ENCODE data around the gene KCNMA1. TPM values are rescaled to one million over a fixed set of nuclear protein-coding genes. Genes with fewer than 3 reads are reported as not detected.
"Not testable (repeated sequence)": the region's sequence is repeated elsewhere in the genome, so short reads cannot be mapped to it uniquely, and the experiment has no call there.

Gene KCNMA1
- total RNA-seq, 1 donor = 77.8 TPM

DNA sequence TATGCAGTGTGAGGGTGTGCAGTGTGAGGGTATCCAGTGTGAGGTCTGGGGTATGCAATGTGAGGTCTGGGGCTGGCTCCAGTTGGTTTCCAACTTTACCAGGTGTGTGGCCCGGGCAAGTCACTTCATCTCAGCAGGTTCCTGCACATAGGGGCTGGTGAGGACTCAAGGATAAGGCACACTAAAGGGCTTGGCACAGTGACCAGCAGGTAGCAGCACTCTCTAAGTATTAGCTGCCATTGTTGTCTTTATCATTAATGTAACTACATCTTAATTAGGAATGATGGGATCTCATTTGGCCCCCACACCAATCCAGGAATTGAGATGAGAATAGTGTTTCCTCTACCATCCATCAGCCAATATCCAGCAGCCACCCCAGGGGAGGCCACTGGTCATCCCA, 117.3 kb downstream of the KCNMA1 start:
- H3K4me3 ChIP-seq (ENCODE audit: insufficient read depth, low read length) = no peak overlapping the region
- TF ChIP-seq, protein P1, sequence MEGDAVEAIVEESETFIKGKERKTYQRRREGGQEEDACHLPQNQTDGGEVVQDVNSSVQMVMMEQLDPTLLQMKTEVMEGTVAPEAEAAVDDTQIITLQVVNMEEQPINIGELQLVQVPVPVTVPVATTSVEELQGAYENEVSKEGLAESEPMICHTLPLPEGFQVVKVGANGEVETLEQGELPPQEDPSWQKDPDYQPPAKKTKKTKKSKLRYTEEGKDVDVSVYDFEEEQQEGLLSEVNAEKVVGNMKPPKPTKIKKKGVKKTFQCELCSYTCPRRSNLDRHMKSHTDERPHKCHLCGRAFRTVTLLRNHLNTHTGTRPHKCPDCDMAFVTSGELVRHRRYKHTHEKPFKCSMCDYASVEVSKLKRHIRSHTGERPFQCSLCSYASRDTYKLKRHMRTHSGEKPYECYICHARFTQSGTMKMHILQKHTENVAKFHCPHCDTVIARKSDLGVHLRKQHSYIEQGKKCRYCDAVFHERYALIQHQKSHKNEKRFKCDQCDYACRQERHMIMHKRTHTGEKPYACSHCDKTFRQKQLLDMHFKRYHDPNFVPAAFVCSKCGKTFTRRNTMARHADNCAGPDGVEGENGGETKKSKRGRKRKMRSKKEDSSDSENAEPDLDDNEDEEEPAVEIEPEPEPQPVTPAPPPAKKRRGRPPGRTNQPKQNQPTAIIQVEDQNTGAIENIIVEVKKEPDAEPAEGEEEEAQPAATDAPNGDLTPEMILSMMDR (IDR thresholded peaks at IDR 0.05; ENCODE audit: extremely low read depth, low read depth, low read length) = no peak
- no peaks in the 10 kb centered on the region for H3K36me3 ChIP-seq (ENCODE audit: insufficient read depth, low read length)
- H3K4me1 ChIP-seq (ENCODE audit: insufficient read depth, low read length) = peaks cover 22% of the 10 kb centered on the region
- DNase-seq (ENCODE audit: insufficient read length, low spot score, missing footprints) = no peak
- H3K27ac ChIP-seq (ENCODE audit: low read depth, low read length) = no peak overlapping the region
- no peak overlapping the region for H2AFZ ChIP-seq (ENCODE audit: low read length)
- no peaks in the 10 kb centered on the region for H4K20me1 ChIP-seq (ENCODE audit: insufficient read depth, low read length)
- H3K27me3 ChIP-seq (ENCODE audit: insufficient read depth, low read length) = no peaks in the 10 kb centered on the region
- H3K79me2 ChIP-seq (ENCODE audit: insufficient read depth, low read length) = peaks cover 11% of the 10 kb centered on the region
- no peak overlapping the region for H3K4me2 ChIP-seq (ENCODE audit: insufficient read depth, low read length)
- H3K9me3 ChIP-seq (ENCODE audit: low read depth, low read length) = no peaks in the 10 kb centered on the region

DNA sequence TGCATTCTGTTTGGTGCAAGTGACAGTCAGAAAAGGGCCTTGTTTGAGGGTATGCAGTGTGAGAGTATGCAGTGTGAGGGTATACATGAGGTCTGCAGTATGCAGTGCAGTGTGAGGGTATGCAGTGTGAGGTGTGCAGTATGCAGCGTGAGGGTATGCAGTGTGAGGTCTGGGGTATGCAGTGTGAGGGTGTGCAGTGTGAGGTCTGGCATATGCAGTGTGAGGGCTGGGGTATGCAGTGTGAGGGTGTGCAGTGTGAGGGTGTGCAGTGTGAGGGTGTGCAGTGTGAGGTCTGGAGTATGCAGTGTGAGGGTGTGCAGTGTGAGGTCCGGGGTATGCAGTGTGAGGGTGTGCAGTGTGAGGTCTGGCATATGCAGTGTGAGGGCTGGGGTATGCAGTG, 117.8 kb downstream of the KCNMA1 start:
- H4K20me1 ChIP-seq (ENCODE audit: insufficient read depth, low read length); H3K4me3 ChIP-seq (ENCODE audit: insufficient read depth, low read length); H3K9me3 ChIP-seq (ENCODE audit: low read depth, low read length); H3K27me3 ChIP-seq (ENCODE audit: insufficient read depth, low read length); H3K27ac ChIP-seq (ENCODE audit: low read depth, low read length); H3K4me2 ChIP-seq (ENCODE audit: insufficient read depth, low read length); H2AFZ ChIP-seq (ENCODE audit: low read length); DNase-seq (ENCODE audit: insufficient read length, low spot score, missing footprints); H3K36me3 ChIP-seq (ENCODE audit: insufficient read depth, low read length): not testable (repeated sequence)
- H3K4me1 ChIP-seq (ENCODE audit: insufficient read depth, low read length) = peaks cover 19% of the 10 kb centered on the region
- peaks cover 11% of the 10 kb centered on the region for H3K79me2 ChIP-seq (ENCODE audit: insufficient read depth, low read length)

DNA sequence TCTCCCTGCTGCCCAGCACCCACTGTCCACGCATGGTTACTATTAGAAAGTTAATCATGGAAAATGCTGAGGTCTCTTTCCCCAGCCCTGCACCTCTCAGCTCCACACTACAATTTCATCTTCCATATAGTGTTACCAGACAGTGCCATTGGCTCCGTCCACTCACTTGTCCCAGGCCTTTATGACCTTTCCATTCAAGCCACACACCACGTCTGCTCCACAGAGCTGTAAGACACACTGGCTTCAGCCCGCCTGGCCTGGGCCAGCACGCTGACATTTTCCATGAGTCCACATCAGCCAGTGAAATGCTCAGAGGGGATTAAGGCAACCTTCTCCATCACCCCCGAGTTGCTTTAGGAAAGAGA, 118.7 kb downstream of the KCNMA1 start:
- Histone ChIP-seq H3K9me3 (ENCODE audit: low read depth, low read length) (no peaks in the 10 kb centered on the region), H3K4me2 (ENCODE audit: insufficient read depth, low read length) (no peak overlapping the region), H3K36me3 (ENCODE audit: insufficient read depth, low read length) (no peaks in the 10 kb centered on the region), H3K27ac (ENCODE audit: low read depth, low read length) (no peak overlapping the region), H2AFZ (ENCODE audit: low read length) (no peak overlapping the region), H3K27me3 (ENCODE audit: insufficient read depth, low read length) (no peaks in the 10 kb centered on the region), H3K79me2 (ENCODE audit: insufficient read depth, low read length) (peaks cover 11% of the 10 kb centered on the region), H3K4me3 (ENCODE audit: insufficient read depth, low read length) (no peak overlapping the region), H4K20me1 (ENCODE audit: insufficient read depth, low read length) (no peaks in the 10 kb centered on the region), H3K4me1 (ENCODE audit: insufficient read depth, low read length) (peaks cover 15% of the 10 kb centered on the region)
- DNase-seq (ENCODE audit: insufficient read length, low spot score, missing footprints) = no peak
- TF ChIP-seq, protein P1 (IDR thresholded peaks at IDR 0.05; ENCODE audit: extremely low read depth, low read depth, low read length) = no peak

DNA sequence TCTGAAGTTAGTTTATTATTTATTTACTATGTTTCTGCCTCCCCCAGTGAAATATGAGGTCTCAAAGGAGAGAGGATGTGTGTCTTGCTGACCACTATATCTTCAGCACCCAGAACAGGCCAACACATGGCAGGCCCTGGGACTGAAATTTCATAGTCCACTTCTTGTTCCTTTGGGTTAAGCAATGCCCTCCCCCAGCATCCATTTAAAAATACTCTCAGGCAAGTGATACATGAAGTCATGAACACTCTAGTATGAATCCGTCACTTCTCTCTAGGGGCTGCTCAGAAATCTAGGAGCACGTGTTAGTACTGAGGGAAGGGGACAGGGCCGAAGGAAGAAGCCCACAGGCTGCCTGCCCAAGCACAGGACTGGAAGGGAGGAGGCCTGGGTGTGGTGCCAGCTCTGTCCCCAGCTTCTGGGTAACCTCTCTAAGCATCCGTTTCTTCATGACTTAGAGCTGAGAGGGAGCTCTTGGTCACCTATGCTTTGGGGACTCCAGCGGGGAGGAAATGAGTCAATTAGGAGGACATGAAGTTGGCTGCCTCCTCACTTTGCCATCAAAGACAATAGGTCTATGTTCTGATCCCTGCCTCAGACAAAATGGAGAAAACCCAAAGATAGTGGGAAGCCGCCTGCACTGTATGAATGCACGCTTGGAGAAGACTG, 119.2 kb downstream of the KCNMA1 start:
- H3K36me3 ChIP-seq (ENCODE audit: insufficient read depth, low read length) = no peaks in the 10 kb centered on the region
- H3K4me1 ChIP-seq (ENCODE audit: insufficient read depth, low read length) = peaks cover 15% of the 10 kb centered on the region
- no peak overlapping the region for H3K4me2 ChIP-seq (ENCODE audit: insufficient read depth, low read length)
- H3K4me3 ChIP-seq (ENCODE audit: insufficient read depth, low read length) = no peak overlapping the region
- no peaks in the 10 kb centered on the region for H3K9me3 ChIP-seq (ENCODE audit: low read depth, low read length)
- peaks cover 11% of the 10 kb centered on the region for H3K79me2 ChIP-seq (ENCODE audit: insufficient read depth, low read length)
- TF ChIP-seq, protein P1 (IDR thresholded peaks at IDR 0.05; ENCODE audit: extremely low read depth, low read depth, low read length) = no peak
- DNase-seq (ENCODE audit: insufficient read length, low spot score, missing footprints) = no peak
- no peaks in the 10 kb centered on the region for H3K27me3 ChIP-seq (ENCODE audit: insufficient read depth, low read length)
- H2AFZ ChIP-seq (ENCODE audit: low read length) = no peak overlapping the region
- no peak overlapping the region for H3K27ac ChIP-seq (ENCODE audit: low read depth, low read length)
- no peaks in the 10 kb centered on the region for H4K20me1 ChIP-seq (ENCODE audit: insufficient read depth, low read length)

Data from osteoblast (primary cell).